Stimulated activated CD4-positive, alpha-beta T cell treated with anti-CD3 and anti-CD28 coated beads, TNF-alpha, amount 100 ng/mL, for 4 hours (primary cell): Measurements from ENCODE around the gene MSH4.
"Not testable (repeated sequence)": the region's sequence is repeated elsewhere in the genome, so short reads cannot be mapped to it uniquely, and the experiment has no call there.

ENCODE experiments used
- DNase-seq, 3 experiments: peaks; one replicate each; pipeline ENCODE4 v3.0.0-alpha.2; 2020; ENCODE audit warnings: low read depth in 3 of 3

Gene MSH4

GRCh38 chr1:75932304-75932703 lies 135.6 kb downstream of the MSH4 start, which contains the start of gene ASB17:
Gene ASB17, minus strand, starts transcription at chr1:75932404. Its CDS starts 113 bp downstream, at chr1:75932291.
- no peak for DNase-seq

GRCh38 chr1:75937034-75937433 lies 140.4 kb downstream of the MSH4 start:
- DNase-seq, result no peak

GRCh38 chr1:75943037-75943436 lies 146.4 kb downstream of the MSH4 start:
- not testable (repeated sequence) for DNase-seq

- no peak for DNase-seq
These were observed 153.5 kb downstream of the MSH4 start for GRCh38 chr1:75950176-75950575.

GRCh38 chr1:75952016-75952415 lies 155.3 kb downstream of the MSH4 start:
- no peak for DNase-seq

GRCh38 chr1:75953461-75953860 lies 156.8 kb downstream of the MSH4 start:
- DNase-seq, result no peak

- no peak for DNase-seq
These were observed 157.9 kb downstream of the MSH4 start for GRCh38 chr1:75954586-75954985.
